BJ (cell line): ENCODE measurements around the gene HSPA9. TPM values are rescaled to one million over a fixed set of nuclear protein-coding genes. Genes with fewer than 3 reads are reported as not detected.

Experiments
- CTCF ChIA-PET: fragments of 350-600 bp; formaldehyde crosslinking; extraction: SDS; loops from one replicate; lab custom pipeline; 2021; ENCODE audit warnings: antibody characterized with exemption, inconsistent platforms; lab: Yijun Ruan, JAX
- POLR2A ChIA-PET: fragments of 300-600 bp; sonication (Branson Sonifier 250); formaldehyde crosslinking; extraction: SDS; loops from one replicate; lab custom pipeline; 2021; ENCODE audit warnings: antibody characterized with exemption; lab: Charles Lee
- DNase-seq: peaks from one replicate; pipeline ENCODE4 v3.0.0-alpha.2; 2011; ENCODE audit warnings: low read depth
- H3K27me3 ChIP-seq: 2 replicates; pipeline ENCODE4 v1.6.0; 2011; ENCODE audit warnings: low read length; ENCODE audit not compliant: control insufficient read depth, insufficient read depth
- H3K36me3 ChIP-seq: 2 replicates; pipeline ENCODE4 v1.5.1; 2011; ENCODE audit warnings: low read length; ENCODE audit not compliant: control insufficient read depth, insufficient read depth
- H3K4me3 ChIP-seq: 2 replicates; pipeline ENCODE4 v1.5.1; 2011; ENCODE audit warnings: low read depth, mild to moderate bottlenecking, control low read depth, low read length
- polyA plus RNA-seq: library from polyadenylated mRNA; depleted of rRNA; stranded (reverse); fragments of >200 nt; gene quantifications from 2 replicates; pipeline ENCODE4 v1.2.3, GENCODE V29; 2011
- TF ChIP-seq, protein P1 (sequence below): IDR thresholded peaks from 2 replicates; pipeline ENCODE4 v1.5.1; 2011; ENCODE audit warnings: low read depth, mild to moderate bottlenecking, control low read depth, inconsistent platforms, low read length, moderate library complexity; ENCODE audit not compliant: insufficient read depth

HSPA9 gene
- polyA plus RNA-seq, 1 experiment: 245 TPM

DNA sequence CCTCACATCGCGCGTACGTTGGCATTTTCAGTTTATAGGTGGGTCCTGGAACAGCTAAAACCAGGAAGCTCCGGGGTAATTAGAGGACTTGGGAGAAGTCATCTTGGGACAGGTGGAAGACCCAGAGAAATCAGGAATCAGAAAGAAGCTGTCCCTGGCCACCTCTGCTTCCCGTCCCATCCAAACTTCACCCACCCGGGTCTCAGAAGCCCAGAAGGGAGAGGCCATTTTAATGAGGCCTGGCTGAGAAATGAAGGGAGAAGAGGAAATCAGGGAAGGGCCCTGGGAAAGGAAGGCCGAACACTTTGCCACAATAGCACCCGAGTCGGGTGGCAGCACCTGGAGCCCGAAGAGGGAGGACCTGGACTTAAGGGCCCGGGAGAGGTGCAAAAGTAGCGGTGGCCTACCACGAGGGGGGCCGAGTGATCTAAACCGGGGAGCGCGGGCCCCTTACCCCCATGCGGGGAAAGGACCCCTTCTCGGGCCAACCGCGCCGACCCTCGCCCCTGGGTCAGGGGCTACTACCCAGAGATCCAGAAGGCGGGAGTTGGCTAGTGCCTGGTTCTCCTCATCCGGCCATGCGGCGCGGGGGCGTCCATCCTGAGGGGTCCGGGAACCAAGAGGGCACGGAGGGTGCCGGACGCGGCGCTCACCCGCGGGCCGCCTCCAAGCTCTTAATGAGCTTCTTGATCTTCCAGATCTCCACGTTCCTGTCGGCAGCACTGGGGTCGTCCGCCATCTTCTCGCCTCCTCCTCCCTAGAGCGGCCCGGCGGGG lies 32.8 kb downstream of the HSPA9 start:
- peak overlapping the region; percentile 87 for H3K4me3 ChIP-seq
- DNase-seq: no peak
- no peaks in the 10 kb centered on the region for H3K27me3 ChIP-seq
- H3K36me3 ChIP-seq: no peaks in the 10 kb centered on the region; the same call in 1 of the 2 replicates
- POLR2A ChIA-PET: interaction anchor here (0.6 to 1.4 kb wide), 4 partner anchors 10 to 411 kb away, joined by 3 to 6 read pairs (median 4); partner anchors contain the start of genes EGR1 and HSPA9
- TF ChIP-seq, protein P1, sequence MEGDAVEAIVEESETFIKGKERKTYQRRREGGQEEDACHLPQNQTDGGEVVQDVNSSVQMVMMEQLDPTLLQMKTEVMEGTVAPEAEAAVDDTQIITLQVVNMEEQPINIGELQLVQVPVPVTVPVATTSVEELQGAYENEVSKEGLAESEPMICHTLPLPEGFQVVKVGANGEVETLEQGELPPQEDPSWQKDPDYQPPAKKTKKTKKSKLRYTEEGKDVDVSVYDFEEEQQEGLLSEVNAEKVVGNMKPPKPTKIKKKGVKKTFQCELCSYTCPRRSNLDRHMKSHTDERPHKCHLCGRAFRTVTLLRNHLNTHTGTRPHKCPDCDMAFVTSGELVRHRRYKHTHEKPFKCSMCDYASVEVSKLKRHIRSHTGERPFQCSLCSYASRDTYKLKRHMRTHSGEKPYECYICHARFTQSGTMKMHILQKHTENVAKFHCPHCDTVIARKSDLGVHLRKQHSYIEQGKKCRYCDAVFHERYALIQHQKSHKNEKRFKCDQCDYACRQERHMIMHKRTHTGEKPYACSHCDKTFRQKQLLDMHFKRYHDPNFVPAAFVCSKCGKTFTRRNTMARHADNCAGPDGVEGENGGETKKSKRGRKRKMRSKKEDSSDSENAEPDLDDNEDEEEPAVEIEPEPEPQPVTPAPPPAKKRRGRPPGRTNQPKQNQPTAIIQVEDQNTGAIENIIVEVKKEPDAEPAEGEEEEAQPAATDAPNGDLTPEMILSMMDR: no peak
- CTCF ChIA-PET: interaction anchor here (0.8 to 2.2 kb wide), 7 partner anchors 8 to 93 kb away, joined by 3 to 12 read pairs (median 6); no protein-coding TSS in a partner anchor

DNA sequence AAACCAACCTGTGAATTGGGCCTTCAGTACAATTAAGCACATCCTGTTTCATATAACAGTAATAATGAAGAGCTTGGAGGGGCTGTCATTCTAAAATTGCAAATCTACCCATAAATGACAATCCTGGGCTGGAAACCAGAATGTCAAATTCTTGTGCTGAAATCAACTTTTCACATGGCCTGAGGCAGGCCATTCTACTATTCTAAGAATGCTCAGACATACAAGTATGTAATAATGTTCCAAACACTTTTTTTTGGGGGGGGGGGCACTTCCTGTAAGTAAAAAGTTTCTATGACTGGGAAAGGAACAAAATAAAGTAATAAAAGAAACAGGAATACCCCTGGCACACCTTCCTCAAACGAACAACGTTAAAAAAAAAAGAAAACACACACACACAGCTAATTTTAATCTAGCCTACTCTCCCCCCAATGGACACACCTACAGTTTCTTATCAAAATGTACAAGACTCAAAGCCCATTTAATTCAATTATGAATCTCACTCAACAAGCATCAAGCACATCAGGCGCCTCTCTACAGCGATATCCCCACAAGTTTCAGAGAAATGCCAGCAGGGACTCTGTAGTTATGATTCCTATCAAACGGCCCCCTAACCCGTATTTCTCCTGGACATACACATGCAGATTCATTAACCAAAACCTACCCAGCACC lies 33.6 kb downstream of the HSPA9 start:
- no peak for DNase-seq
- POLR2A ChIA-PET: no interaction called here
- CTCF ChIA-PET: no interaction called here
- Histone ChIP-seq H3K27me3 (no peaks in the 10 kb centered on the region), H3K4me3 (peak overlapping the region; percentile 87), H3K36me3 (no peaks in the 10 kb centered on the region)
- TF ChIP-seq, protein P1: no peak

DNA sequence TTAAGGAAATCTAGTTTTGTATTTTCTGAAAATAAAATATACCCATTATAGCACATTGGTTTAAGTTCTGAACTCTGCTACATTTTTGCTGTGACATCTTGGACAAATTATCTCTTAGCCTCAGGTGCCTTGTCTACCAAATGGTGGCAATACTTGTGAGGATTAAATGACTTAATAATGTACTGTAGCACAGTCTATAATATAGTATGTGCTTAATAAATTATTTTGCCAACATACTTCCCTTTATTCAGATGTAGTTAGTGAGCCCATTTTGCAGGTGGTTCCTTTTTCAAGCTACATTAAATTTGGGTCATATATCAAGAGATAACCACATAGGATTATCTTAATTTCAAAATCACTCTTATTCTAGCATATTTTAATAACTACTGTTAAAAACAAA lies 35.4 kb downstream of the HSPA9 start:
- TF ChIP-seq, protein P1: no peak
- POLR2A ChIA-PET: no interaction called here
- Histone ChIP-seq H3K36me3 (no peaks in the 10 kb centered on the region), H3K4me3 (no peak overlapping the region), H3K27me3 (no peaks in the 10 kb centered on the region)
- CTCF ChIA-PET: interaction anchor here (0.8 to 1.1 kb wide), 2 partner anchors 12 to 35 kb away, joined by 3 to 4 read pairs; no protein-coding TSS in a partner anchor
- no peak for DNase-seq

DNA sequence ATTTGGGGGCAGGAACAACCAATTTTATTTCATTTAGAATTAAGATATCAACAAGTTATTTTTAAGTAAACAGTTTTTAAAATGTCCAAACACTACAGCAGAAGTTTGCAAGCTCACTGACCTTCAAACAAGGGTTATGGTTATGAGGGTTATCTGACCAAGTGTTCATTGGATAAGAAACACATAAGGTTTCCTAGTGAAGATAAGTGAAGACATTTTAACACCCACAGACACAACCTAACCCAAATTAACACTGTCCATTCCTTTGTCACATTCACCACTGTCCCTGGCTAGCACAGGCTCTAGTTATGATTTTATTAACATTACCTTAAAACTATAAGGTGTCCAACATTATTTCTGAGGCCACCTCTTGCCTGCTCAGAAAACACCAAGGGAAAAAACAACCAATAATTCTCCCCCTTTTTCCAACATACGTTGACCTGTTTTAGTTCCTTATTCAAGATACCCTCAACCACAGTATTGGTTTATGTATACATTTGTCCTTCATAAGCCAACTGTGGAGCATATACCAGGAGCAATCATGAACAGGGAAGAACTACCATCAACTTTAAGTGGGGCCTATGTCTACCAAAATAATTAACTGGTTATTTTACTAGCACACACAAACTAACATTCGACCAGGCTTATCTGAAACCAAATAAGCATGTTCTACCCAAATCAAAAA lies 36.1 kb downstream of the HSPA9 start:
- H3K36me3 ChIP-seq: no peaks in the 10 kb centered on the region
- no peak overlapping the region for H3K4me3 ChIP-seq
- POLR2A ChIA-PET: interaction anchor here (0.6 kb wide), 1 partner anchor 78 kb away, joined by 5 read pairs; no protein-coding TSS in a partner anchor

More for the DNA sequence above, 36.1 kb downstream of the HSPA9 start:
- DNase-seq: no peak
- TF ChIP-seq, protein P1: no peak
- H3K27me3 ChIP-seq: no peaks in the 10 kb centered on the region
- CTCF ChIA-PET: interaction anchor here (0.6 to 1.1 kb wide), 2 partner anchors 34 to 35 kb away, joined by 3 read pairs; no protein-coding TSS in a partner anchor
